ENCODE measurements around the gene TBC1D22A. TPM values are rescaled to one million over a fixed set of nuclear protein-coding genes. Genes with fewer than 3 reads are reported as not detected.

TBC1D22A gene
- total and polyA plus RNA-seq, 10 of the 15 experiments (the other 5 are each of a cell fraction or from before 2014, with no cell fraction given) = 0.63 to 44.7 (median 27.4) TPM

DNA sequence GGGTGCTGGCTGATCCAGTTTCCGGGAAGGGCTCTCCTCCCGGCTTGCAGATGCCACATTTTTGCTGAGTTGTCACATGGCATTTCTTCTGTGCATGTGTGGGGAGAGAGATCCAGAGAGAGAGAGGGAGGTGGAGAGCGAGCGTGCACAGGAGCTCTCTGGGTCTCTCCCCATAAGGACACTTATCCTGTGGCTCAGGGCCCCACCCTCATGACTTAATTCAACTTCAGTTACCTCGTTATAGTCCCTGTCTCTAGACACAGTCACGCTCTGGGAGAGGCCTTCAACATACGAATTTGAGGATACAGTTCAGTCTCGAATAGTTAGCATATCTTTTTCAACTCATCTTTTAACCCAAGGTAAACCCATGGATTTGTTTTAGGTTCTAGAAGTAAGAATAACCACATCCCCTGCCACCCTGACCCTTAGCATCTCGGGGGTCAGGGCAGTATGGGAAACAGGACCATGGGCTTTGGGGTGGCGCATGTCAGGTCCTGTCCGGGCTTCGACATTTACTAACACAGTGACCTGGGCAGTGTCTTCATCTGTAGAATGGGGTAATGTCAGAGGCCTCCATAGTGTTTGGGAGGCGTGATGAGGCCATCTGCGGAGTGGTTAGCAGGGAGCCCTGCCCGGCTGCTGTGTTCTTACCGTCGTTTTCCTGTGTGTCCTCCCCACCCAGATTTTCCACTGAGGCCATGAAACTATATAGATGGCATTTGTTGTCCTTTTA is 46.9 kb downstream of the TBC1D22A start:
- ChIA-PET CTCF (interaction anchor here (9.0 kb wide), 1 partner anchor 50 kb away, joined by 297 read pairs; the partner anchor contains the start of gene TBC1D22A), SMC1A (ENCODE audit: uncharacterized antibody, unreplicated experiment) (no interaction called here), POLR2A (no interaction called here), RAD21 (ENCODE audit: unreplicated experiment) (no interaction called here)
- H3K27me3 ChIP-seq (replicated peaks in 1 of 2; ENCODE audit: control insufficient read depth in 2 of 2, insufficient read depth in 2 of 2, low read length in 1 of 2) = no peaks in the 10 kb centered on the region
- no TSS peak for BruUV-seq (replicated peaks)
- H3K9me3 ChIP-seq (replicated peaks; ENCODE audit: control insufficient read depth, insufficient read depth, low read length) = no peaks in the 10 kb centered on the region
- H3K36me3 ChIP-seq (ENCODE audit: control insufficient read depth in 2 of 2, insufficient read depth in 2 of 2, low read length in 1 of 2) = peaks cover 23 to 36% of the 10 kb centered on the region in 2 experiments; a peak in 3 of 4 replicates
- no peak overlapping the region for H3K4me3 ChIP-seq
- TF ChIP-seq, protein P1, sequence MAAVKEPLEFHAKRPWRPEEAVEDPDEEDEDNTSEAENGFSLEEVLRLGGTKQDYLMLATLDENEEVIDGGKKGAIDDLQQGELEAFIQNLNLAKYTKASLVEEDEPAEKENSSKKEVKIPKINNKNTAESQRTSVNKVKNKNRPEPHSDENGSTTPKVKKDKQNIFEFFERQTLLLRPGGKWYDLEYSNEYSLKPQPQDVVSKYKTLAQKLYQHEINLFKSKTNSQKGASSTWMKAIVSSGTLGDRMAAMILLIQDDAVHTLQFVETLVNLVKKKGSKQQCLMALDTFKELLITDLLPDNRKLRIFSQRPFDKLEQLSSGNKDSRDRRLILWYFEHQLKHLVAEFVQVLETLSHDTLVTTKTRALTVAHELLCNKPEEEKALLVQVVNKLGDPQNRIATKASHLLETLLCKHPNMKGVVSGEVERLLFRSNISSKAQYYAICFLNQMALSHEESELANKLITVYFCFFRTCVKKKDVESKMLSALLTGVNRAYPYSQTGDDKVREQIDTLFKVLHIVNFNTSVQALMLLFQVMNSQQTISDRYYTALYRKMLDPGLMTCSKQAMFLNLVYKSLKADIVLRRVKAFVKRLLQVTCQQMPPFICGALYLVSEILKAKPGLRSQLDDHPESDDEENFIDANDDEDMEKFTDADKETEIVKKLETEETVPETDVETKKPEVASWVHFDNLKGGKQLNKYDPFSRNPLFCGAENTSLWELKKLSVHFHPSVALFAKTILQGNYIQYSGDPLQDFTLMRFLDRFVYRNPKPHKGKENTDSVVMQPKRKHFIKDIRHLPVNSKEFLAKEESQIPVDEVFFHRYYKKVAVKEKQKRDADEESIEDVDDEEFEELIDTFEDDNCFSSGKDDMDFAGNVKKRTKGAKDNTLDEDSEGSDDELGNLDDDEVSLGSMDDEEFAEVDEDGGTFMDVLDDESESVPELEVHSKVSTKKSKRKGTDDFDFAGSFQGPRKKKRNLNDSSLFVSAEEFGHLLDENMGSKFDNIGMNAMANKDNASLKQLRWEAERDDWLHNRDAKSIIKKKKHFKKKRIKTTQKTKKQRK (IDR thresholded peaks at IDR 0.05; ENCODE audit: low read depth, low read length) = no peak
- no peak for TF ChIP-seq TCF12 (IDR thresholded peaks at IDR 0.05; ENCODE audit: low read depth, low read length)
- no peak for TF ChIP-seq KDM1A (IDR thresholded peaks at IDR 0.05; ENCODE audit: borderline replicate concordance)
- no peak for TF ChIP-seq SMARCA5 (IDR thresholded peaks at IDR 0.05)
- TF ChIP-seq, protein P2, sequence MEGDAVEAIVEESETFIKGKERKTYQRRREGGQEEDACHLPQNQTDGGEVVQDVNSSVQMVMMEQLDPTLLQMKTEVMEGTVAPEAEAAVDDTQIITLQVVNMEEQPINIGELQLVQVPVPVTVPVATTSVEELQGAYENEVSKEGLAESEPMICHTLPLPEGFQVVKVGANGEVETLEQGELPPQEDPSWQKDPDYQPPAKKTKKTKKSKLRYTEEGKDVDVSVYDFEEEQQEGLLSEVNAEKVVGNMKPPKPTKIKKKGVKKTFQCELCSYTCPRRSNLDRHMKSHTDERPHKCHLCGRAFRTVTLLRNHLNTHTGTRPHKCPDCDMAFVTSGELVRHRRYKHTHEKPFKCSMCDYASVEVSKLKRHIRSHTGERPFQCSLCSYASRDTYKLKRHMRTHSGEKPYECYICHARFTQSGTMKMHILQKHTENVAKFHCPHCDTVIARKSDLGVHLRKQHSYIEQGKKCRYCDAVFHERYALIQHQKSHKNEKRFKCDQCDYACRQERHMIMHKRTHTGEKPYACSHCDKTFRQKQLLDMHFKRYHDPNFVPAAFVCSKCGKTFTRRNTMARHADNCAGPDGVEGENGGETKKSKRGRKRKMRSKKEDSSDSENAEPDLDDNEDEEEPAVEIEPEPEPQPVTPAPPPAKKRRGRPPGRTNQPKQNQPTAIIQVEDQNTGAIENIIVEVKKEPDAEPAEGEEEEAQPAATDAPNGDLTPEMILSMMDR (IDR thresholded peaks at IDR 0.05 in 2 of 3, conservative IDR thresholded peaks at IDR 0.05 in 1 of 3; ENCODE audit: control insufficient read depth in 2 of 3, extremely low read depth in 1 of 3, insufficient read depth in 1 of 3, low read depth in 3 of 3, low read length in 3 of 3) = no peak
- TF ChIP-seq GATAD2B (conservative IDR thresholded peaks at IDR 0.05; ENCODE audit: low read depth) = no peak
- no peak overlapping the region for H2AFZ ChIP-seq (ENCODE audit: control insufficient read depth, low read depth, low read length)
- no peak overlapping the region for H3K9ac ChIP-seq (ENCODE audit: control insufficient read depth, insufficient read depth, low read length)
- 96% methylated on average over 17 of the region's 17 CpGs for WGBS (ENCODE audit: insufficient coverage, insufficient replicate concordance, low lambda C conversion rate, missing lambda C conversion rate)
- intact Hi-C loops (cut with micrococcal nuclease; ENCODE audit: unreplicated experiment) = no loop called here
- DNase-seq (ENCODE audit: low read depth, low spot score) (no peak), ATAC-seq (no peak), FAIRE-seq (no peak)
- H4K20me1 ChIP-seq (ENCODE audit: control insufficient read depth, insufficient read depth) = peaks cover 2% of the 10 kb centered on the region; the same call in 1 of the 2 replicates
- peaks cover 2% of the 10 kb centered on the region for H3K79me2 ChIP-seq (ENCODE audit: control insufficient read depth, insufficient read depth, low read length)
- H3K4me1 ChIP-seq (ENCODE audit: control insufficient read depth, insufficient read depth, low read length) = no peaks in the 10 kb centered on the region
- no peak overlapping the region for H3K4me2 ChIP-seq (ENCODE audit: control insufficient read depth, insufficient read depth)
- in situ Hi-C loops (cut with MboI) = no loop called here
- H3K27ac ChIP-seq (ENCODE audit: control insufficient read depth, insufficient read depth) = no peak overlapping the region

Data from GM12878 (cell line).